ENCODE measurements around the gene CLDN22.

CLDN22 gene

DNA sequence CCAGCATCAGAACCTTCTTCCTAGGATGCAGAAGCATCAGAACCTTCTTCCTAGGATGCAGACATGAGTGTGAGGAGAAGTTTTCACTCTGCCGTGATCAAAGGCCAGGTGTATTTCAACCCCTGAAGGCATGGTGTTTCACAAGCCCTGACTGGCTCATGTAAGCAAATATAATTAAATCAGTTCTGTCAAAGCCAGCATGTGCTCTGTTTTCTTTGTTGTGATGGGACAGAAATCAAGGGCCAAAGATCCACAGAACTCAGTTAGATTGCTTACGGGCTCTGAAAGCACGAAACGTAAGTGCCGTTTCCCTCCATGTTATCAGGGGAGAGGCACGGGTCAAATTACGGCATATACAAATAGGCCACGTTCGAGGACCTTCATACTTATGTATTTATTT, 34.1 kb upstream of the CLDN22 start (continued):
- TF ChIP-seq, protein P1, sequence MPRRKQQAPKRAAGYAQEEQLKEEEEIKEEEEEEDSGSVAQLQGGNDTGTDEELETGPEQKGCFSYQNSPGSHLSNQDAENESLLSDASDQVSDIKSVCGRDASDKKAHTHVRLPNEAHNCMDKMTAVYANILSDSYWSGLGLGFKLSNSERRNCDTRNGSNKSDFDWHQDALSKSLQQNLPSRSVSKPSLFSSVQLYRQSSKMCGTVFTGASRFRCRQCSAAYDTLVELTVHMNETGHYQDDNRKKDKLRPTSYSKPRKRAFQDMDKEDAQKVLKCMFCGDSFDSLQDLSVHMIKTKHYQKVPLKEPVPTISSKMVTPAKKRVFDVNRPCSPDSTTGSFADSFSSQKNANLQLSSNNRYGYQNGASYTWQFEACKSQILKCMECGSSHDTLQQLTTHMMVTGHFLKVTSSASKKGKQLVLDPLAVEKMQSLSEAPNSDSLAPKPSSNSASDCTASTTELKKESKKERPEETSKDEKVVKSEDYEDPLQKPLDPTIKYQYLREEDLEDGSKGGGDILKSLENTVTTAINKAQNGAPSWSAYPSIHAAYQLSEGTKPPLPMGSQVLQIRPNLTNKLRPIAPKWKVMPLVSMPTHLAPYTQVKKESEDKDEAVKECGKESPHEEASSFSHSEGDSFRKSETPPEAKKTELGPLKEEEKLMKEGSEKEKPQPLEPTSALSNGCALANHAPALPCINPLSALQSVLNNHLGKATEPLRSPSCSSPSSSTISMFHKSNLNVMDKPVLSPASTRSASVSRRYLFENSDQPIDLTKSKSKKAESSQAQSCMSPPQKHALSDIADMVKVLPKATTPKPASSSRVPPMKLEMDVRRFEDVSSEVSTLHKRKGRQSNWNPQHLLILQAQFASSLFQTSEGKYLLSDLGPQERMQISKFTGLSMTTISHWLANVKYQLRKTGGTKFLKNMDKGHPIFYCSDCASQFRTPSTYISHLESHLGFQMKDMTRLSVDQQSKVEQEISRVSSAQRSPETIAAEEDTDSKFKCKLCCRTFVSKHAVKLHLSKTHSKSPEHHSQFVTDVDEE (CRISPR knock-in tag; IDR thresholded peaks at IDR 0.05): no peak
- TF ChIP-seq TCF4 (CRISPR knock-in tag; IDR thresholded peaks at IDR 0.05; ENCODE audit: borderline replicate concordance) (no peak), PPARA (CRISPR knock-in tag; IDR thresholded peaks at IDR 0.05; ENCODE audit: borderline replicate concordance) (no peak), ARNTL (CRISPR knock-in tag; IDR thresholded peaks at IDR 0.05; ENCODE audit: borderline replicate concordance, low read depth) (no peak), ESRRG (CRISPR knock-in tag; IDR thresholded peaks at IDR 0.05) (no peak), TOX (CRISPR knock-in tag; IDR thresholded peaks at IDR 0.05; ENCODE audit: borderline replicate concordance) (no peak)
- TF ChIP-seq, protein P2, sequence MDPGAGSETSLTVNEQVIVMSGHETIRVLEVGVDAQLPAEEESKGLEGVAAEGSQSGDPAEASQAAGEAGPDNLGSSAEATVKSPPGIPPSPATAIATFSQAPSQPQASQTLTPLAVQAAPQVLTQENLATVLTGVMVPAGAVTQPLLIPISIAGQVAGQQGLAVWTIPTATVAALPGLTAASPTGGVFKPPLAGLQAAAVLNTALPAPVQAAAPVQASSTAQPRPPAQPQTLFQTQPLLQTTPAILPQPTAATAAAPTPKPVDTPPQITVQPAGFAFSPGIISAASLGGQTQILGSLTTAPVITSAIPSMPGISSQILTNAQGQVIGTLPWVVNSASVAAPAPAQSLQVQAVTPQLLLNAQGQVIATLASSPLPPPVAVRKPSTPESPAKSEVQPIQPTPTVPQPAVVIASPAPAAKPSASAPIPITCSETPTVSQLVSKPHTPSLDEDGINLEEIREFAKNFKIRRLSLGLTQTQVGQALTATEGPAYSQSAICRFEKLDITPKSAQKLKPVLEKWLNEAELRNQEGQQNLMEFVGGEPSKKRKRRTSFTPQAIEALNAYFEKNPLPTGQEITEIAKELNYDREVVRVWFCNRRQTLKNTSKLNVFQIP (CRISPR knock-in tag; IDR thresholded peaks at IDR 0.05; ENCODE audit: borderline replicate concordance, low read depth): no peak

DNA sequence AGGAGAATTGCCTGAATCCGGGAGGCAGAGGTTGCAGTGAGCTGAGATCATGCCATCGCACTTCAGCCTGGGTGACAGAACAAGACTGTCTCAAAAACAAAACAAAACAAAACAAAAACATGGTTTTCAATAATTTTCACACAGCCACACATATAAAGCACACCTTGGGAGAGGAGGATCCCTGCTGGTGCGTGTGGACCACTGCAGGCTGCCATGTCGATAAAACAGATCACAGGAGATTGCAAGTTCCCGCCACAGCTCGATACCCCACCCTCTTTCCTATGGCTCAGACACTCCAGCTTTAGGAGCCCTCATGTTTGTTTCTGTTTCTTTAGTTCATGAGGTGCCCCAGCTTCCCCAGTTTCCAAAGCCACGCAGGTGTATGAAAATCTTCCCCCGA, 33.5 kb upstream of the CLDN22 start:
- TF ChIP-seq GLIS3 (CRISPR knock-in tag; IDR thresholded peaks at IDR 0.05): no peak
- TF ChIP-seq ARNTL (CRISPR knock-in tag; IDR thresholded peaks at IDR 0.05; ENCODE audit: borderline replicate concordance, low read depth): no peak
- TF ChIP-seq ZFP30 (CRISPR knock-in tag; IDR thresholded peaks at IDR 0.05): no peak
- no peak for TF ChIP-seq ZNF8 (CRISPR knock-in tag; IDR thresholded peaks at IDR 0.05)
- TF ChIP-seq ZNF70 (CRISPR knock-in tag; IDR thresholded peaks at IDR 0.05): no peak
- TF ChIP-seq, protein P2 (CRISPR knock-in tag; IDR thresholded peaks at IDR 0.05; ENCODE audit: borderline replicate concordance, low read depth): no peak
- no peak for TF ChIP-seq ZFP3 (CRISPR knock-in tag; IDR thresholded peaks at IDR 0.05)
- no peak for TF ChIP-seq PPARA (CRISPR knock-in tag; IDR thresholded peaks at IDR 0.05; ENCODE audit: borderline replicate concordance)
- TF ChIP-seq, protein P3, sequence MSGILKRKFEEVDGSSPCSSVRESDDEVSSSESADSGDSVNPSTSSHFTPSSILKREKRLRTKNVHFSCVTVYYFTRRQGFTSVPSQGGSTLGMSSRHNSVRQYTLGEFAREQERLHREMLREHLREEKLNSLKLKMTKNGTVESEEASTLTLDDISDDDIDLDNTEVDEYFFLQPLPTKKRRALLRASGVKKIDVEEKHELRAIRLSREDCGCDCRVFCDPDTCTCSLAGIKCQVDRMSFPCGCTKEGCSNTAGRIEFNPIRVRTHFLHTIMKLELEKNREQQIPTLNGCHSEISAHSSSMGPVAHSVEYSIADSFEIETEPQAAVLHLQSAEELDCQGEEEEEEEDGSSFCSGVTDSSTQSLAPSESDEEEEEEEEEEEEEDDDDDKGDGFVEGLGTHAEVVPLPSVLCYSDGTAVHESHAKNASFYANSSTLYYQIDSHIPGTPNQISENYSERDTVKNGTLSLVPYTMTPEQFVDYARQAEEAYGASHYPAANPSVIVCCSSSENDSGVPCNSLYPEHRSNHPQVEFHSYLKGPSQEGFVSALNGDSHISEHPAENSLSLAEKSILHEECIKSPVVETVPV (CRISPR knock-in tag; IDR thresholded peaks at IDR 0.05): no peak
- TF ChIP-seq SNAI2 (CRISPR knock-in tag; IDR thresholded peaks at IDR 0.05): no peak
- TF ChIP-seq BACH2 (CRISPR knock-in tag; IDR thresholded peaks at IDR 0.05; ENCODE audit: borderline replicate concordance): no peak
- no peak for TF ChIP-seq TOX (CRISPR knock-in tag; IDR thresholded peaks at IDR 0.05; ENCODE audit: borderline replicate concordance)
- TF ChIP-seq ZNF565 (CRISPR knock-in tag; conservative IDR thresholded peaks at IDR 0.05; ENCODE audit: low read depth): no peak
- no peak for TF ChIP-seq TCF4 (CRISPR knock-in tag; IDR thresholded peaks at IDR 0.05; ENCODE audit: borderline replicate concordance)
- ATAC-seq: no peak

DNA sequence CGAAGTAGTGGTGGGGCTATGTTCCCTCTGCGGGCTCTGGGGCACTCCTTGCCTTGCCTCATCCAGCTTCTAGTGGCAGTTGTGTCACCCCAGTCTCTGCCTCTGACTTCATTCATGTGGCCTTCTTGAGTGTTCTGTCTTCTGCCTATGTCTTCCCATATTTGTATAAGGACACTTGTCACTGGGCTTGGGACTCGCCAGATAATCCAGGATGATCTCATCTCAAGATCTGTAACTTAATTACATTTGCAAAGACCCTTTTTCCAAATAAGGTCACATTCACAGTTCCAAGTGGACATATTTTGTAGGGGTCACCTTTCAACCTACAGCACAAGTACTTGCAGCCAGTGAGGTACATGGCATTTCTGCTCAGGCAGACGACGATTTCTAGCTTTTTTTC, 32.5 kb upstream of the CLDN22 start:
- ATAC-seq: no peak
- TF ChIP-seq CSDC2 (CRISPR knock-in tag; IDR thresholded peaks at IDR 0.05): no peak
- no peak for TF ChIP-seq ZFP30 (CRISPR knock-in tag; IDR thresholded peaks at IDR 0.05)
- no peak for TF ChIP-seq RARB (CRISPR knock-in tag; IDR thresholded peaks at IDR 0.05)
- TF ChIP-seq ZNF565 (CRISPR knock-in tag; conservative IDR thresholded peaks at IDR 0.05; ENCODE audit: low read depth): no peak
- TF ChIP-seq, protein P4, sequence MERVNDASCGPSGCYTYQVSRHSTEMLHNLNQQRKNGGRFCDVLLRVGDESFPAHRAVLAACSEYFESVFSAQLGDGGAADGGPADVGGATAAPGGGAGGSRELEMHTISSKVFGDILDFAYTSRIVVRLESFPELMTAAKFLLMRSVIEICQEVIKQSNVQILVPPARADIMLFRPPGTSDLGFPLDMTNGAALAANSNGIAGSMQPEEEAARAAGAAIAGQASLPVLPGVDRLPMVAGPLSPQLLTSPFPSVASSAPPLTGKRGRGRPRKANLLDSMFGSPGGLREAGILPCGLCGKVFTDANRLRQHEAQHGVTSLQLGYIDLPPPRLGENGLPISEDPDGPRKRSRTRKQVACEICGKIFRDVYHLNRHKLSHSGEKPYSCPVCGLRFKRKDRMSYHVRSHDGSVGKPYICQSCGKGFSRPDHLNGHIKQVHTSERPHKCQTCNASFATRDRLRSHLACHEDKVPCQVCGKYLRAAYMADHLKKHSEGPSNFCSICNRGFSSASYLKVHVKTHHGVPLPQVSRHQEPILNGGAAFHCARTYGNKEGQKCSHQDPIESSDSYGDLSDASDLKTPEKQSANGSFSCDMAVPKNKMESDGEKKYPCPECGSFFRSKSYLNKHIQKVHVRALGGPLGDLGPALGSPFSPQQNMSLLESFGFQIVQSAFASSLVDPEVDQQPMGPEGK (CRISPR knock-in tag; IDR thresholded peaks at IDR 0.05; ENCODE audit: borderline replicate concordance): no peak
